NCI-H187 (cell line): Measurements from ENCODE around the gene WNT3.
"Not testable (repeated sequence)": the region's sequence is repeated elsewhere in the genome, so short reads cannot be mapped to it uniquely, and the experiment has no call there.

Experiments
- DNase-seq, 2 experiments: peaks; one replicate each; lab custom pipeline; 2025; lab: John Stamatoyannopoulos, UW

WNT3 gene

GRCh38 chr17:46783031-46783593 is 35.4 kb downstream of the WNT3 start:
- no peak for DNase-seq

GRCh38 chr17:46782250-46782953 is 36.1 kb downstream of the WNT3 start:
- no peak for DNase-seq

- no peak for DNase-seq
Measured at GRCh38 chr17:46780003-46780373, 38.5 kb downstream of the WNT3 start.

- no peak for DNase-seq
Measured at GRCh38 chr17:46777943-46778915, 40.3 kb downstream of the WNT3 start.

GRCh38 chr17:46776298-46777005 is 42.0 kb downstream of the WNT3 start:
- no peak for DNase-seq

- no peak for DNase-seq
Measured at GRCh38 chr17:46774108-46774737, 44.3 kb downstream of the WNT3 start.

GRCh38 chr17:46773676-46774075 is 44.8 kb downstream of the WNT3 start:
- DNase-seq, result no peak

GRCh38 chr17:46773221-46773605 is 45.3 kb downstream of the WNT3 start:
- no peak for DNase-seq

GRCh38 chr17:46772475-46773220 is 45.8 kb downstream of the WNT3 start:
- no peak for DNase-seq

- DNase-seq, result no peak
Measured at GRCh38 chr17:46771561-46772474, 46.7 kb downstream of the WNT3 start.

GRCh38 chr17:46770818-46771560 is 47.5 kb downstream of the WNT3 start:
- no peak for DNase-seq

GRCh38 chr17:46770439-46770817 is 48.1 kb downstream of the WNT3 start:
- DNase-seq, result no peak

GRCh38 chr17:46769531-46770438 is 48.7 kb downstream of the WNT3 start:
- no peak for DNase-seq

GRCh38 chr17:46768896-46769295 is 49.6 kb downstream of the WNT3 start:
- DNase-seq, result not testable (repeated sequence)

GRCh38 chr17:46768540-46768870 is 50.0 kb downstream of the WNT3 start:
- DNase-seq, result no peak

GRCh38 chr17:46766493-46767491 is 51.7 kb downstream of the WNT3 start:
- no peak for DNase-seq

GRCh38 chr17:46765453-46765852 is 53.0 kb downstream of the WNT3 start:
- DNase-seq, result no peak
